HEK293 (cell line): Measurements from ENCODE around the gene SLC37A3.
A peak's percentile ranks its signal among the peaks of the same experiment; 100 is the strongest.

ENCODE experiments used
- CTCF ChIA-PET: fragments of 350-600 bp; formaldehyde crosslinking; extraction: SDS; loops from one replicate; lab custom pipeline; 2021; ENCODE audit warnings: antibody characterized with exemption; lab: Yijun Ruan, JAX
- POLR2A ChIA-PET: fragments of 300-600 bp; formaldehyde crosslinking; extraction: SDS; loops from one replicate; lab custom pipeline; 2020; ENCODE audit warnings: antibody characterized with exemption, inconsistent platforms; lab: Yijun Ruan, JAX
- H3K27ac ChIP-seq: fragments of 200-500 bp; sonication (Bioruptor generic); 2 replicates; pipeline ENCODE4 v1.5.1; 2014; ENCODE audit warnings: low read depth, low read length, control low read depth, inconsistent platforms; ENCODE audit errors: extremely low read depth
- H3K36me3 ChIP-seq, 2 experiments: fragments of 200-500 bp in 1 of 2; sonication (Bioruptor generic) in 1 of 2; 1 replicate in 1 of 2; 2 replicates in 1 of 2; pipeline ENCODE4 v1.5.1; 2014 to 2017; ENCODE audit warnings: inconsistent platforms in 2 of 2, low read length in 2 of 2; ENCODE audit not compliant: control insufficient read depth in 2 of 2, insufficient read depth in 1 of 2
- H3K4me1 ChIP-seq: fragments of 200-500 bp; sonication (Bioruptor generic); 2 replicates; pipeline ENCODE4 v1.5.1; 2014; ENCODE audit warnings: mild to moderate bottlenecking, low read length, inconsistent platforms; ENCODE audit not compliant: control insufficient read depth, insufficient read depth
- H3K4me3 ChIP-seq: 2 replicates; pipeline ENCODE4 v1.5.1; 2011; ENCODE audit warnings: low read depth, mild to moderate bottlenecking, control low read depth, low read length, moderate library complexity
- H3K9me3 ChIP-seq: fragments of 200-500 bp; sonication (Bioruptor generic); 2 replicates; pipeline ENCODE4 v1.5.1; 2014; ENCODE audit warnings: low read depth, low read length, inconsistent platforms; ENCODE audit not compliant: control insufficient read depth, insufficient read depth
- GLI2 ChIP-seq: fragments of 450-650 bp; formaldehyde crosslinking; IDR thresholded peaks from 2 replicates; pipeline ENCODE4; 2017; ENCODE audit warnings: missing biosample characterization, missing genetic modification characterization, low read depth, borderline replicate concordance
- IKZF3 ChIP-seq: fragments of 450-650 bp; IDR thresholded peaks from 2 replicates; pipeline ENCODE4 v1.5.0; 2018; ENCODE audit warnings: missing biosample characterization, mild to moderate bottlenecking, missing genetic modification characterization, moderate library complexity
- OSR2 ChIP-seq: fragments of 450-650 bp; formaldehyde crosslinking; IDR thresholded peaks from 2 replicates; pipeline ENCODE4 v1.5.1; 2016; ENCODE audit warnings: missing biosample characterization, missing genetic modification characterization
- OVOL3 ChIP-seq: fragments of 450-650 bp; formaldehyde crosslinking; IDR thresholded peaks from 2 replicates; pipeline ENCODE4 v1.5.1; 2016; ENCODE audit warnings: missing biosample characterization, missing genetic modification characterization
- PRDM1 ChIP-seq: fragments of 450-650 bp; formaldehyde crosslinking; IDR thresholded peaks from 2 replicates; pipeline ENCODE4; 2016; ENCODE audit warnings: missing biosample characterization, missing genetic modification characterization
- SCRT1 ChIP-seq: fragments of 450-650 bp; formaldehyde crosslinking; IDR thresholded peaks from 2 replicates; pipeline ENCODE4 v1.5.1; 2016; ENCODE audit warnings: missing biosample characterization, missing genetic modification characterization, borderline replicate concordance
- SCRT2 ChIP-seq: fragments of 450-650 bp; formaldehyde crosslinking; IDR thresholded peaks from 2 replicates; pipeline ENCODE4 v1.5.1; 2016; ENCODE audit warnings: missing biosample characterization, missing genetic modification characterization
- TCF7L2 ChIP-seq: IDR thresholded peaks from 2 replicates; pipeline ENCODE4 v1.6.1; 2011; ENCODE audit warnings: low read depth, mild to moderate bottlenecking, inconsistent platforms, low read length, moderate library complexity, borderline replicate concordance
- WT1 ChIP-seq: fragments of 450-650 bp; formaldehyde crosslinking; IDR thresholded peaks from 2 replicates; pipeline ENCODE4 v1.5.1; 2016; ENCODE audit warnings: missing biosample characterization, missing genetic modification characterization
- ZBTB17 ChIP-seq: fragments of 450-650 bp; formaldehyde crosslinking; IDR thresholded peaks from 2 replicates; pipeline ENCODE4 v1.5.1; 2016; ENCODE audit warnings: missing biosample characterization, missing genetic modification characterization
- ZNF140 ChIP-seq: fragments of 450-650 bp; formaldehyde crosslinking; IDR thresholded peaks from 2 replicates; pipeline ENCODE4 v1.5.1; 2016; ENCODE audit warnings: missing biosample characterization, missing genetic modification characterization
- ZNF16 ChIP-seq: fragments of 450-650 bp; formaldehyde crosslinking; IDR thresholded peaks from 2 replicates; pipeline ENCODE4 v1.5.1; 2016; ENCODE audit warnings: low read depth, missing biosample characterization, missing genetic modification characterization
- ZNF169 ChIP-seq: fragments of 450-650 bp; formaldehyde crosslinking; IDR thresholded peaks from 2 replicates; pipeline ENCODE4 v1.5.1; 2016; ENCODE audit warnings: missing biosample characterization, missing genetic modification characterization
- ZNF211 ChIP-seq: fragments of 450-650 bp; formaldehyde crosslinking; IDR thresholded peaks from 2 replicates; pipeline ENCODE4 v1.5.1; 2016; ENCODE audit warnings: low read depth, missing biosample characterization, missing genetic modification characterization
- ZNF311 ChIP-seq: fragments of 450-650 bp; formaldehyde crosslinking; IDR thresholded peaks from 2 replicates; pipeline ENCODE4 v1.5.1; 2017; ENCODE audit warnings: missing biosample characterization, missing genetic modification characterization, borderline replicate concordance
- ZNF354C ChIP-seq: fragments of 450-650 bp; formaldehyde crosslinking; IDR thresholded peaks from 2 replicates; pipeline ENCODE4 v1.5.1; 2016; ENCODE audit warnings: missing biosample characterization, missing genetic modification characterization, low read depth, borderline replicate concordance
- ZNF529 ChIP-seq: fragments of 450-650 bp; formaldehyde crosslinking; IDR thresholded peaks from 2 replicates; pipeline ENCODE4 v1.5.1; 2017; ENCODE audit warnings: missing genetic modification characterization, missing biosample characterization; ENCODE audit not compliant: insufficient replicate concordance
- ZNF664 ChIP-seq: fragments of 450-650 bp; formaldehyde crosslinking; IDR thresholded peaks from 2 replicates; pipeline ENCODE4 v1.5.1; 2016; ENCODE audit warnings: missing biosample characterization, missing genetic modification characterization
- TF ChIP-seq, protein P1 (sequence below): fragments of 450-650 bp; formaldehyde crosslinking; IDR thresholded peaks from 2 replicates; pipeline ENCODE4 v1.5.1; 2016; ENCODE audit warnings: missing biosample characterization, missing genetic modification characterization
- TF ChIP-seq, protein P2 (sequence below): fragments of 450-650 bp; formaldehyde crosslinking; IDR thresholded peaks from 2 replicates; pipeline ENCODE4 v1.5.1; 2016; ENCODE audit warnings: missing biosample characterization, missing genetic modification characterization
- TF ChIP-seq, protein P3 (sequence below): fragments of 450-650 bp; formaldehyde crosslinking; IDR thresholded peaks from 2 replicates; pipeline ENCODE4 v1.5.1; 2016; ENCODE audit warnings: missing biosample characterization, missing genetic modification characterization, low read depth
- TF ChIP-seq, protein P4 (sequence below): fragments of 450-650 bp; formaldehyde crosslinking; IDR thresholded peaks from 2 replicates; pipeline ENCODE4 v1.5.1; 2016; ENCODE audit warnings: missing biosample characterization, missing genetic modification characterization
- TF ChIP-seq, protein P5 (sequence below): fragments of 450-650 bp; formaldehyde crosslinking; IDR thresholded peaks from 2 replicates; pipeline ENCODE4 v1.5.1; 2016; ENCODE audit warnings: missing biosample characterization, missing genetic modification characterization
- TF ChIP-seq, protein P6 (sequence below): fragments of 450-650 bp; formaldehyde crosslinking; IDR thresholded peaks from 2 replicates; pipeline ENCODE4 v1.5.1; 2016; ENCODE audit warnings: missing biosample characterization, missing genetic modification characterization
- TF ChIP-seq, protein P7 (sequence below): fragments of 450-650 bp; formaldehyde crosslinking; IDR thresholded peaks from 2 replicates; pipeline ENCODE4 v1.5.1; 2017; ENCODE audit warnings: missing biosample characterization, missing genetic modification characterization

Gene SLC37A3

DNA sequence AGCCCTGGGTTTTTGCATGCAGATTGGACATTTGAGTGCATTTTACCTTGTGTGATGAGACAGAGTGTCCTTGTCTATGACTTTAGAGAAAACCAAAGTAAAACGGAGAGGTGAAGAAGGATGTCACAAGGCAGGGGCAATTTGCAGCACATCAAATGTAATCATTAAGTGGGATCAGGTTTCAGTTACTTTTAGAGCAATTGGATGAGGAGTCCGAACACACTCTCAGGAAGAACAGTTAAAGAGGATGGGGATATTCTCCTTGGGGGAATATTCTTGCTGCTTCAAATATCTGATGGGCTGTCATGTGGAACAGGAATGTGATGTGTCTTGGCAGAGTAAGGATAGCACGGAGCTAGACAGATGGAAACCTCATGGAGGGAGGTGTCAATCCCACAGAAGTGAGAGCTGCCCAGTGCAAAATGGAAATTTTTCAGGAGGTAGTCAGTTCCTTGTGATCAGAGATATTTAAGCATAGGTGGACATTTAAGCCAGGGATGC is 6.3 kb upstream of the SLC37A3 start (continued):
- TF ChIP-seq ZNF311 (tag by site-specific recombination) (no peak), OVOL3 (no peak), ZNF354C (tag by site-specific recombination) (no peak), OSR2 (tag by site-specific recombination) (no peak)
- TF ChIP-seq, protein P1, sequence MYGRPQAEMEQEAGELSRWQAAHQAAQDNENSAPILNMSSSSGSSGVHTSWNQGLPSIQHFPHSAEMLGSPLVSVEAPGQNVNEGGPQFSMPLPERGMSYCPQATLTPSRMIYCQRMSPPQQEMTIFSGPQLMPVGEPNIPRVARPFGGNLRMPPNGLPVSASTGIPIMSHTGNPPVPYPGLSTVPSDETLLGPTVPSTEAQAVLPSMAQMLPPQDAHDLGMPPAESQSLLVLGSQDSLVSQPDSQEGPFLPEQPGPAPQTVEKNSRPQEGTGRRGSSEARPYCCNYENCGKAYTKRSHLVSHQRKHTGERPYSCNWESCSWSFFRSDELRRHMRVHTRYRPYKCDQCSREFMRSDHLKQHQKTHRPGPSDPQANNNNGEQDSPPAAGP, result no peak

DNA sequence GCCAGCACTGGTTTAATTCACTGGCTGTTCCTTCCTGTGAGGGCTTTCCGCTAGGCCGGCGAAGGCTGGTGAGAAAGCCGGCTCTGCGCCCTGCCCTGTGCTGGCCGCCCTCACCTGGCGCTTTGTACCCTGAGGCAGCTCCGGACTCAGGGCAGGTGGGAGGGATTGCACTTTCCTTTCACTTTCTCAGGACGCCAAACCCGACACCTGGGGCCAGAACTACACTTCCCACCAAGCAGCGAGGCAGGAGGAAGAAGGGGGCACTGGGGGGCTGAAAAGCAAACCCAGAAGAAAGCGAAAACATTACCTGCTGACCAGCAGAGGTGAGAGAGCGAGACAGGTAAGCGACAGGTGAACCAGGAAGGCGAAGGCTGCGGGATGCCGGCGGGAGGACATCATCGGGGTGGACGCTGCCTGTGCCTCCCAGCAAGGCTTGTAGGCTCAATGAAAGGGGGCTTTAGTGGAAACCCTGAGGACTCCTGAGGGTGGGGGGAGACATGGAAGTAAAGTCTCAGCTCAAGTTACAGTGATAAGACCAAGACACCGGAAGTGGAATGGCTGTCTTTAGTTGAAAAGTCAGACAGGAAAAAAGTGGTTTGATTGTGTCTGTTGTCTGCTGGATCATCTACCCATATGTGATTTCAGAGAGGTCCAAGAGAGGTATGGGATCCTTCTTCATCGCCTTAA is 5.7 kb upstream of the SLC37A3 start, which contains the start of gene RAB19:
RAB19 (plus strand) TSS at position 181 of the 687 bp plus-strand sequence. CDS start 3,589 bp downstream, outside the sequence.
- peaks cover 4% of the 10 kb centered on the region for H3K4me1 ChIP-seq
- ChIA-PET CTCF (no interaction called here), POLR2A (interaction anchor here (1.7 kb wide), 1 partner anchor 10 kb away, joined by 5 read pairs; no protein-coding TSS in a partner anchor)
- H3K9me3 ChIP-seq, result no peaks in the 10 kb centered on the region
- no peaks in the 10 kb centered on the region for H3K36me3 ChIP-seq
- no peak within 1 kb of the TSS; the same call in 1 of the 2 replicates for H3K27ac ChIP-seq
- H3K4me3 ChIP-seq, result peak within 1 kb of the TSS; percentile 43
- TF ChIP-seq GLI2 (tag by site-specific recombination) (no peak), WT1 (no peak), TCF7L2 (no peak), ZNF211 (tag by site-specific recombination) (no peak), SCRT2 (tag by site-specific recombination) (peak; percentile 96), ZBTB17 (tag by site-specific recombination) (peak; percentile 91), ZNF664 (tag by site-specific recombination) (no peak), ZNF529 (tag by site-specific recombination) (no peak), ZNF140 (no peak), PRDM1 (tag by site-specific recombination) (peak; percentile 50; the same call in 1 of the 2 replicates), SCRT1 (tag by site-specific recombination) (peak; percentile 66; the same call in 1 of the 2 replicates), IKZF3 (no peak), ZNF169 (tag by site-specific recombination) (no peak), ZNF16 (tag by site-specific recombination) (no peak)
- TF ChIP-seq, protein P2, sequence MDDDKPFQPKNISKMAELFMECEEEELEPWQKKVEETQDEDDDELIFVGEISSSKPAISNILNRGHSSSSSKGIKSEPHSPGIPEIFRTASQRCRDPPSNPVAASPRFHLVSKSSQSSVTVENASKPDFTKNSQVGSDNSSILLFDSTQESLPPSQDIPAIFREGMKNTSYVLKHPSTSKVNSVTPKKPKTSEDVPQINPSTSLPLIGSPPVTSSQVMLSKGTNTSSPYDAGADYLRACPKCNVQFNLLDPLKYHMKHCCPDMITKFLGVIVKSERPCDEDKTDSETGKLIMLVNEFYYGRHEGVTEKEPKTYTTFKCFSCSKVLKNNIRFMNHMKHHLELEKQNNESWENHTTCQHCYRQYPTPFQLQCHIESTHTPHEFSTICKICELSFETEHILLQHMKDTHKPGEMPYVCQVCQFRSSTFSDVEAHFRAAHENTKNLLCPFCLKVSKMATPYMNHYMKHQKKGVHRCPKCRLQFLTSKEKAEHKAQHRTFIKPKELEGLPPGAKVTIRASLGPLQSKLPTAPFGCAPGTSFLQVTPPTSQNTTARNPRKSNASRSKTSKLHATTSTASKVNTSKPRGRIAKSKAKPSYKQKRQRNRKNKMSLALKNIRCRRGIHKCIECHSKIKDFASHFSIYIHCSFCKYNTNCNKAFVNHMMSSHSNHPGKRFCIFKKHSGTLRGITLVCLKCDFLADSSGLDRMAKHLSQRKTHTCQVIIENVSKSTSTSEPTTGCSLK, result no peak
- TF ChIP-seq, protein P3, sequence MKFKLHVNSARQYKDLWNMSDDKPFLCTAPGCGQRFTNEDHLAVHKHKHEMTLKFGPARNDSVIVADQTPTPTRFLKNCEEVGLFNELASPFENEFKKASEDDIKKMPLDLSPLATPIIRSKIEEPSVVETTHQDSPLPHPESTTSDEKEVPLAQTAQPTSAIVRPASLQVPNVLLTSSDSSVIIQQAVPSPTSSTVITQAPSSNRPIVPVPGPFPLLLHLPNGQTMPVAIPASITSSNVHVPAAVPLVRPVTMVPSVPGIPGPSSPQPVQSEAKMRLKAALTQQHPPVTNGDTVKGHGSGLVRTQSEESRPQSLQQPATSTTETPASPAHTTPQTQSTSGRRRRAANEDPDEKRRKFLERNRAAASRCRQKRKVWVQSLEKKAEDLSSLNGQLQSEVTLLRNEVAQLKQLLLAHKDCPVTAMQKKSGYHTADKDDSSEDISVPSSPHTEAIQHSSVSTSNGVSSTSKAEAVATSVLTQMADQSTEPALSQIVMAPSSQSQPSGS (tag by site-specific recombination), result no peak
- TF ChIP-seq, protein P4, sequence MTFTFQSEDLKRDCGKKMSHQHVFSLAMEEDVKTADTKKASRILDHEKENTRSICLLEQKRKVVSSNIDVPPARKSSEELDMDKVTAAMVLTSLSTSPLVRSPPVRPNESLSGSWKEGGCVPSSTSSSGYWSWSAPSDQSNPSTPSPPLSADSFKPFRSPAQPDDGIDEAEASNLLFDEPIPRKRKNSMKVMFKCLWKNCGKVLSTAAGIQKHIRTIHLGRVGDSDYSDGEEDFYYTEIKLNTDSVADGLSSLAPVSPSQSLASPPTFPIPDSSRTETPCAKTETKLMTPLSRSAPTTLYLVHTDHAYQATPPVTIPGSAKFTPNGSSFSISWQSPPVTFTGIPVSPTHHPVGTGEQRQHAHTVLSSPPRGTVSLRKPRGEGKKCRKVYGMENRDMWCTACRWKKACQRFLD (tag by site-specific recombination), result no peak
- TF ChIP-seq, protein P5, sequence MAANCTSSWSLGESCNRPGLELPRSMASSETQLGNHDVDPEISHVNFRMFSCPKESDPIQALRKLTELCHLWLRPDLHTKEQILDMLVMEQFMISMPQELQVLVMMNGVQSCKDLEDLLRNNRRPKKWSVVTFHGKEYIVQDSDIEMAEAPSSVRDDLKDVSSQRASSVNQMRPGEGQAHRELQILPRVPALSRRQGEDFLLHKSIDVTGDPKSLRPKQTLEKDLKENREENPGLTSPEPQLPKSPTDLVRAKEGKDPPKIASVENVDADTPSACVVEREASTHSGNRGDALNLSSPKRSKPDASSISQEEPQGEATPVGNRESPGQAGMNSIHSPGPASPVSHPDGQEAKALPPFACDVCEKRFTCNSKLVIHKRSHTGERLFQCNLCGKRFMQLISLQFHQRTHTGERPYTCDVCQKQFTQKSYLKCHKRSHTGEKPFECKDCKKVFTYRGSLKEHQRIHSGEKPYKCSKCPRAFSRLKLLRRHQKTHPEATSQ, result no peak
- TF ChIP-seq, protein P6, sequence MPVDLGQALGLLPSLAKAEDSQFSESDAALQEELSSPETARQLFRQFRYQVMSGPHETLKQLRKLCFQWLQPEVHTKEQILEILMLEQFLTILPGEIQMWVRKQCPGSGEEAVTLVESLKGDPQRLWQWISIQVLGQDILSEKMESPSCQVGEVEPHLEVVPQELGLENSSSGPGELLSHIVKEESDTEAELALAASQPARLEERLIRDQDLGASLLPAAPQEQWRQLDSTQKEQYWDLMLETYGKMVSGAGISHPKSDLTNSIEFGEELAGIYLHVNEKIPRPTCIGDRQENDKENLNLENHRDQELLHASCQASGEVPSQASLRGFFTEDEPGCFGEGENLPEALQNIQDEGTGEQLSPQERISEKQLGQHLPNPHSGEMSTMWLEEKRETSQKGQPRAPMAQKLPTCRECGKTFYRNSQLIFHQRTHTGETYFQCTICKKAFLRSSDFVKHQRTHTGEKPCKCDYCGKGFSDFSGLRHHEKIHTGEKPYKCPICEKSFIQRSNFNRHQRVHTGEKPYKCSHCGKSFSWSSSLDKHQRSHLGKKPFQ, result no peak
- TF ChIP-seq, protein P7, sequence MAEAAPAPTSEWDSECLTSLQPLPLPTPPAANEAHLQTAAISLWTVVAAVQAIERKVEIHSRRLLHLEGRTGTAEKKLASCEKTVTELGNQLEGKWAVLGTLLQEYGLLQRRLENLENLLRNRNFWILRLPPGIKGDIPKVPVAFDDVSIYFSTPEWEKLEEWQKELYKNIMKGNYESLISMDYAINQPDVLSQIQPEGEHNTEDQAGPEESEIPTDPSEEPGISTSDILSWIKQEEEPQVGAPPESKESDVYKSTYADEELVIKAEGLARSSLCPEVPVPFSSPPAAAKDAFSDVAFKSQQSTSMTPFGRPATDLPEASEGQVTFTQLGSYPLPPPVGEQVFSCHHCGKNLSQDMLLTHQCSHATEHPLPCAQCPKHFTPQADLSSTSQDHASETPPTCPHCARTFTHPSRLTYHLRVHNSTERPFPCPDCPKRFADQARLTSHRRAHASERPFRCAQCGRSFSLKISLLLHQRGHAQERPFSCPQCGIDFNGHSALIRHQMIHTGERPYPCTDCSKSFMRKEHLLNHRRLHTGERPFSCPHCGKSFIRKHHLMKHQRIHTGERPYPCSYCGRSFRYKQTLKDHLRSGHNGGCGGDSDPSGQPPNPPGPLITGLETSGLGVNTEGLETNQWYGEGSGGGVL (tag by site-specific recombination), result peak; percentile 8; the same call in 1 of the 2 replicates
